Prostate gland (tissue), 2 donors: ENCODE data around the gene KLF16.

Experiments used
- POLR2A ChIP-seq: fragments of 450-650 bp; IDR thresholded peaks from one replicate; pipeline ENCODE4 v1.6.1; 2016; ENCODE audit warnings: antibody characterized with exemption, mild to moderate bottlenecking
- TF ChIP-seq, protein P1 (sequence below), 4 experiments: fragments of 200-600 bp in 2 of 4; fragments of 450-650 bp in 2 of 4; sonication (generic) in 2 of 4; IDR thresholded peaks; 1 replicate in 3 of 4; 2 replicates in 1 of 4; pipeline ENCODE4 v1.5.1; 2016 to 2019; ENCODE audit warnings: antibody characterized with exemption in 4 of 4, mild to moderate bottlenecking in 2 of 4, moderate library complexity in 2 of 4

DNA sequence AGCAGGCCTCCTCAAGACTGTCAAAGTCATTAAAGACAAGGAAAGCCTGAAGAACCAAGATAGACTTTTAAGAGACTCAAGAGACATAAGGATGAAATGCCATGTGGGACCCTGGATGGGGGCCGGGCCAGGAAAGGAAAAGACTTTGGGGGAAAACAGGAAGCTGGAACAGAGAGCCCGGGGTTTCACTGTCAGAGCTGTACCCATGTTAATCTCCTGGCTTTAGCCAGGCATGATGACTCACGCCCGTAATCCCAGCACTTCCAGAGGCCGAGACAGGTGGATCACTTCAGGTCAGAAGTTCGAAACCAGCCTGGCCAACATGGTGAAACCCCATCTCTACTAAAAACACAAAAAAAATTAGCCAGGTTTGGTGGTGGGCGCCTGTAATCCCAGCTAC is 5.6 kb upstream of the KLF16 start:
- TF ChIP-seq, protein P1, sequence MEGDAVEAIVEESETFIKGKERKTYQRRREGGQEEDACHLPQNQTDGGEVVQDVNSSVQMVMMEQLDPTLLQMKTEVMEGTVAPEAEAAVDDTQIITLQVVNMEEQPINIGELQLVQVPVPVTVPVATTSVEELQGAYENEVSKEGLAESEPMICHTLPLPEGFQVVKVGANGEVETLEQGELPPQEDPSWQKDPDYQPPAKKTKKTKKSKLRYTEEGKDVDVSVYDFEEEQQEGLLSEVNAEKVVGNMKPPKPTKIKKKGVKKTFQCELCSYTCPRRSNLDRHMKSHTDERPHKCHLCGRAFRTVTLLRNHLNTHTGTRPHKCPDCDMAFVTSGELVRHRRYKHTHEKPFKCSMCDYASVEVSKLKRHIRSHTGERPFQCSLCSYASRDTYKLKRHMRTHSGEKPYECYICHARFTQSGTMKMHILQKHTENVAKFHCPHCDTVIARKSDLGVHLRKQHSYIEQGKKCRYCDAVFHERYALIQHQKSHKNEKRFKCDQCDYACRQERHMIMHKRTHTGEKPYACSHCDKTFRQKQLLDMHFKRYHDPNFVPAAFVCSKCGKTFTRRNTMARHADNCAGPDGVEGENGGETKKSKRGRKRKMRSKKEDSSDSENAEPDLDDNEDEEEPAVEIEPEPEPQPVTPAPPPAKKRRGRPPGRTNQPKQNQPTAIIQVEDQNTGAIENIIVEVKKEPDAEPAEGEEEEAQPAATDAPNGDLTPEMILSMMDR (IDR thresholded peaks at IDR 0.05) = no peak
- no peak for TF ChIP-seq POLR2A
